Measurements from ENCODE around the gene ARHGEF10L. TPM values are rescaled to one million over a fixed set of nuclear protein-coding genes. Genes with fewer than 3 reads are reported as not detected.
A peak's percentile ranks its signal among the peaks of the same experiment; 100 is the strongest.

ARHGEF10L gene
- total RNA-seq, 1 donor from 2014 or later, result 16.7 TPM

GRCh38 chr1:17599954-17600300 is 60.4 kb downstream of the ARHGEF10L start:
- no peaks in the 10 kb centered on the region for H3K9me3 ChIP-seq (ENCODE audit: control insufficient read depth in 3 of 3, low read length in 3 of 3)
- no peak overlapping the region for H3K4me3 ChIP-seq (ENCODE audit: low read length in 3 of 3)
- H3K4me1 ChIP-seq (ENCODE audit: control insufficient read depth in 3 of 3, insufficient read depth in 3 of 3, low read length in 3 of 3), result peaks cover 12 to 20% (median 19%) of the 10 kb centered on the region in 3 donors
- H3K36me3 ChIP-seq (ENCODE audit: control insufficient read depth in 3 of 3, insufficient read depth in 3 of 3, low read length in 3 of 3), result peaks cover 0 to 4% (median 2%) of the 10 kb centered on the region in 3 donors
- H3K9ac ChIP-seq (ENCODE audit: low read depth in 1 of 3, low read length in 3 of 3), result peak overlapping the region in 1 of 3 donors; percentile 61
- H3K27ac ChIP-seq (ENCODE audit: low read depth, low read length), result no peak overlapping the region
- no peaks in the 10 kb centered on the region for H3K27me3 ChIP-seq (ENCODE audit: control insufficient read depth in 3 of 3, insufficient read depth in 3 of 3, low read length in 3 of 3)

DNA sequence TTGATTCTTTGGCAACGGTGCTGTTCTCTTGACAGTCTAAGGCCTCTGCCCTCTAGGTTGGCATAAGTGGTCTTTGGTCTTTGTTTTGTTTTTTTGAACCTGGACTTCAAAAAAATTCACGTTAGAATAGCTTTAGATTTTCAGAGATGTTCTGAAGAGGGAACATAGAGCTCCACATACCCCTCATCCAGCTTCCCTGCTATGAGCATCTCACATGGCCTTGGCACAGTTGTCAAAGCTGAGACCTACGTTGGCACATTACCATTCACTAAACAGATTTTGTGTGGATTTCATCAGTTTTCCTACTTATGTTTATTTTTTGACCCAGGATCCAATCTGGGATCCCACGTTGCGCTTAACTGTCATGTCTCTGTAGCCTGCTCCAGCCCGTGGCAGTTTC is 60.8 kb downstream of the ARHGEF10L start:
- peaks cover 12 to 20% (median 19%) of the 10 kb centered on the region in 3 donors for H3K4me1 ChIP-seq (ENCODE audit: control insufficient read depth in 3 of 3, insufficient read depth in 3 of 3, low read length in 3 of 3)
- peak overlapping the region in 1 of 3 donors; percentile 61 for H3K9ac ChIP-seq (ENCODE audit: low read depth in 1 of 3, low read length in 3 of 3)
- H3K36me3 ChIP-seq (ENCODE audit: control insufficient read depth in 3 of 3, insufficient read depth in 3 of 3, low read length in 3 of 3), result peaks cover 0 to 4% (median 3%) of the 10 kb centered on the region in 3 donors
- no peaks in the 10 kb centered on the region for H3K9me3 ChIP-seq (ENCODE audit: control insufficient read depth in 3 of 3, low read length in 3 of 3)
- H3K27me3 ChIP-seq (ENCODE audit: control insufficient read depth in 3 of 3, insufficient read depth in 3 of 3, low read length in 3 of 3), result no peaks in the 10 kb centered on the region
- H3K27ac ChIP-seq (ENCODE audit: low read depth, low read length), result no peak overlapping the region
- H3K4me3 ChIP-seq (ENCODE audit: low read length in 3 of 3), result no peak overlapping the region

DNA sequence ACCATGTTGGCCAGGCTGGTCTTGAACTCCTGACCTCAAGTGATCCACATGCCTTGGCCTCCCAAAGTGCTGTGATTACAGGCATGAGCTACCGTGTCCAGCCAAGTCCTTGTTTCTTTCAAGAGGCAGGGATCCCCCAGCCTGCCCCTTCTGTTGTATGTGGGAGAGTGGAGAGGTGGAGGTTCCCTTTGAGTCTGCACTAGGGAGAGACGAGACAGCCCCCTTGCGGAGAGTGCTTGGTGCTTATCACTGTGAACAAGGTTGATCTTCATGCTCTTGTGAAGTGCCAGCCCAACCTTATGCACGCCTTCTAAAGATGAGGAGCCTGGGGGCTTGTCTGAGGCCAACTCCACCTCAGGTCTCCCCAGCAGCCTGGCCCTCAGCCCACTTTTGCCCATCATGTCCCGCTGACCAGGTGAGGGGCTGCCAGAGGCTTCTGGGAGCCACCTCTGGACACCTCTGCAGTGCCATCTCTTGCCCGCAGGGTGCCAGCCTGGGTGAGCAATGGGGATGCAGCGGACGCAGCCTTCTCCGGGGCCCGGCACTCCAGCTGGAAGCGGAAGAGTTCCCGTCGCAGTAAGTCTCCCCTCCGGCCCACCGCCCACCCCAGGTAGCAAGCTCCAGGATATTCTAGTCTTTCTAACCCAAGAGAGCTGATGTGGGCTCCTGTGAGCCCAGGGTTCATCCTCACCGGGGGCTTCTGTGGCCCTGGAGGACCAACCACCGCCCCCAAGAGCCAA is 62.3 kb downstream of the ARHGEF10L start:
- Histone ChIP-seq H3K4me1 (ENCODE audit: control insufficient read depth in 3 of 3, insufficient read depth in 3 of 3, low read length in 3 of 3) (peaks cover 21 to 24% (median 24%) of the 10 kb centered on the region in 3 donors), H3K4me3 (ENCODE audit: low read length in 3 of 3) (no peak overlapping the region), H3K9ac (ENCODE audit: low read depth in 1 of 3, low read length in 3 of 3) (no peak overlapping the region)

GRCh38 chr1:17603091-17603841 is 63.8 kb downstream of the ARHGEF10L start:
- Histone ChIP-seq H3K9me3 (ENCODE audit: control insufficient read depth in 3 of 3, low read length in 3 of 3) (no peaks in the 10 kb centered on the region), H3K9ac (ENCODE audit: low read depth in 1 of 3, low read length in 3 of 3) (no peak overlapping the region), H3K4me1 (ENCODE audit: control insufficient read depth in 3 of 3, insufficient read depth in 3 of 3, low read length in 3 of 3) (peaks cover 22 to 24% (median 24%) of the 10 kb centered on the region in 3 donors), H3K4me3 (ENCODE audit: low read length in 3 of 3) (no peak overlapping the region), H3K27ac (ENCODE audit: low read depth, low read length) (no peak overlapping the region), H3K36me3 (ENCODE audit: control insufficient read depth in 3 of 3, insufficient read depth in 3 of 3, low read length in 3 of 3) (peaks cover 0 to 9% (median 2%) of the 10 kb centered on the region in 3 donors), H3K27me3 (ENCODE audit: control insufficient read depth in 3 of 3, insufficient read depth in 3 of 3, low read length in 3 of 3) (no peaks in the 10 kb centered on the region)

More for the DNA sequence above, 62.3 kb downstream of the ARHGEF10L start:
- Histone ChIP-seq H3K27ac (ENCODE audit: low read depth, low read length) (no peak overlapping the region), H3K27me3 (ENCODE audit: control insufficient read depth in 3 of 3, insufficient read depth in 3 of 3, low read length in 3 of 3) (no peaks in the 10 kb centered on the region), H3K36me3 (ENCODE audit: control insufficient read depth in 3 of 3, insufficient read depth in 3 of 3, low read length in 3 of 3) (peaks cover 0 to 4% (median 3%) of the 10 kb centered on the region in 3 donors), H3K9me3 (ENCODE audit: control insufficient read depth in 3 of 3, low read length in 3 of 3) (no peaks in the 10 kb centered on the region)

DNA sequence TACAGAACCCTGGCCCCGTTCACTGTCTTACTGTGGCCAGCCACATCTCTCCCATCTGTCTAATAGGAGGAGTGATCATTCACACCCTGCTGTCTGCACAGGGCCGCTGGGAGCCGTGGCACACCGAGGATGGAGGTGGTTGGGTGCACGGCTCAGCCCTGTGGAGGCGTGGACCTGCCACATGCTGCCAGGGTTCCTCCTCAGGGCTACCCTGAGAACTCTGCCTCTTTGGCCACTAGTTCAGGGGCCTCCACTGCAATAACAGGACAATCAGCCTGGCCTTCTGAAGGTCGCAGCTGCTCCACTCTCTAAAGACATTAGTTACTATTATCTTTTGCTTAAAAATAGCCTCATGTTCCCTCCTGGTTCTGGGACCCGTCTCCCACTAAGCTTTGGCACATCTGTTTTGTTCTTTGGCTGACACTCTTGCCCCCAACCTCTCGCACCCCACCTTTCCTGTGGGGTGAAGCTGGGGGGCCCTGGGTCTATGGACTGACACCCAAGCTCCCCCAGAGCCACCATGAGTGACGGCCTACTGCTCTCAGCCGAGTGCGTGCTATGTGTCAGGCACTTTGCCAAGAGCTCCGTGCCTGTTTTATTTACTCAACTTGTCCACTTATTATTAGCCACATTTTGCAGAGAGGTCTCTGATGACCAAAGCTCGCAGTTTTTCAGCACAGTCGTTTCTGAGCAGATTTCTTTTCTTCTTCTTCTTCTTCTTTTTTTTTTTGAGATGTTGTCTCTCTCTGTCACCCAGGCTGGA is 66.3 kb downstream of the ARHGEF10L start:
- peaks cover 0 to 11% (median 10%) of the 10 kb centered on the region in 3 donors for H3K36me3 ChIP-seq (ENCODE audit: control insufficient read depth in 3 of 3, insufficient read depth in 3 of 3, low read length in 3 of 3)
- peak overlapping the region; percentile 33 for H3K27ac ChIP-seq (ENCODE audit: low read depth, low read length)
- H3K9me3 ChIP-seq (ENCODE audit: control insufficient read depth in 3 of 3, low read length in 3 of 3), result no peaks in the 10 kb centered on the region
- no peak overlapping the region for H3K4me3 ChIP-seq (ENCODE audit: low read length in 3 of 3)
- H3K4me1 ChIP-seq (ENCODE audit: control insufficient read depth in 3 of 3, insufficient read depth in 3 of 3, low read length in 3 of 3), result peaks cover 10 to 13% (median 12%) of the 10 kb centered on the region in 3 donors
- peak overlapping the region in 2 of 3 donors; percentile 43 to 45 for H3K9ac ChIP-seq (ENCODE audit: low read depth in 1 of 3, low read length in 3 of 3)
- no peaks in the 10 kb centered on the region for H3K27me3 ChIP-seq (ENCODE audit: control insufficient read depth in 3 of 3, insufficient read depth in 3 of 3, low read length in 3 of 3)

DNA sequence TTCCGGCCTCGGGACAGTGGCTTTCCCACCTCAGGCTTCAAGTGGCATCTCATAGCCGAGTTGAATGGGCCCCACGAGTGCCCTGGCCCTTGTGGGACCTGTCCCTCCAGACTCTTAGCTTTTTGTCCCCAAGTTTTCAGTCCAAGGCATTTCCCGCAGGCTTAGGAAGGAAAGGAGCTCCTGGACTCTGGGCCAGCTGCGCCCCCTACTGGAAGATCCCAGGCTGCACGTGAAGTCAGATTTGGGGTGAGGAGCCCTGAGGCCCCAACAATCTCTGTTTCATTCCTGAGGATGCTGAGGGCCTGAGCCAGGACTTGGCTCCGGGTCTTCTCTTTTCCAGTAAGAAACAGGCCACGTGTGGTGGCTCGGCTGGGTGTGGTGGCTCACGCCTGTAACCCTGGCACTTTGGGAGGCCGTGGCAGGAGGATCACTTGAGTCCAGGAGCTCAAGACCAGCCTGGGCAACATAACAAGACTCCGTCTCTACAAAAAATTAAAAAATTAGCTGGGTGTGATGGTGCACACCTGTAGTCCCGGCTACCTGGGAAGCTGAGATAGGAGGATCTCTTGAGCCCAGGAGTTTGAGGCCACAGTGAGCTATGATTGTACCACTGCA is 67.4 kb downstream of the ARHGEF10L start:
- H3K4me1 ChIP-seq (ENCODE audit: control insufficient read depth in 3 of 3, insufficient read depth in 3 of 3, low read length in 3 of 3), result peaks cover 10 to 13% (median 12%) of the 10 kb centered on the region in 3 donors
- H3K9me3 ChIP-seq (ENCODE audit: control insufficient read depth in 3 of 3, low read length in 3 of 3), result no peaks in the 10 kb centered on the region
- peaks cover 0 to 11% (median 10%) of the 10 kb centered on the region in 3 donors for H3K36me3 ChIP-seq (ENCODE audit: control insufficient read depth in 3 of 3, insufficient read depth in 3 of 3, low read length in 3 of 3)
- H3K27me3 ChIP-seq (ENCODE audit: control insufficient read depth in 3 of 3, insufficient read depth in 3 of 3, low read length in 3 of 3), result no peaks in the 10 kb centered on the region
- no peak overlapping the region for H3K27ac ChIP-seq (ENCODE audit: low read depth, low read length)
- peak overlapping the region in 1 of 3 donors; percentile 29 for H3K4me3 ChIP-seq (ENCODE audit: low read length in 3 of 3)
- H3K9ac ChIP-seq (ENCODE audit: low read depth in 1 of 3, low read length in 3 of 3), result peak overlapping the region in 2 of 3 donors; percentile 1 to 69

DNA sequence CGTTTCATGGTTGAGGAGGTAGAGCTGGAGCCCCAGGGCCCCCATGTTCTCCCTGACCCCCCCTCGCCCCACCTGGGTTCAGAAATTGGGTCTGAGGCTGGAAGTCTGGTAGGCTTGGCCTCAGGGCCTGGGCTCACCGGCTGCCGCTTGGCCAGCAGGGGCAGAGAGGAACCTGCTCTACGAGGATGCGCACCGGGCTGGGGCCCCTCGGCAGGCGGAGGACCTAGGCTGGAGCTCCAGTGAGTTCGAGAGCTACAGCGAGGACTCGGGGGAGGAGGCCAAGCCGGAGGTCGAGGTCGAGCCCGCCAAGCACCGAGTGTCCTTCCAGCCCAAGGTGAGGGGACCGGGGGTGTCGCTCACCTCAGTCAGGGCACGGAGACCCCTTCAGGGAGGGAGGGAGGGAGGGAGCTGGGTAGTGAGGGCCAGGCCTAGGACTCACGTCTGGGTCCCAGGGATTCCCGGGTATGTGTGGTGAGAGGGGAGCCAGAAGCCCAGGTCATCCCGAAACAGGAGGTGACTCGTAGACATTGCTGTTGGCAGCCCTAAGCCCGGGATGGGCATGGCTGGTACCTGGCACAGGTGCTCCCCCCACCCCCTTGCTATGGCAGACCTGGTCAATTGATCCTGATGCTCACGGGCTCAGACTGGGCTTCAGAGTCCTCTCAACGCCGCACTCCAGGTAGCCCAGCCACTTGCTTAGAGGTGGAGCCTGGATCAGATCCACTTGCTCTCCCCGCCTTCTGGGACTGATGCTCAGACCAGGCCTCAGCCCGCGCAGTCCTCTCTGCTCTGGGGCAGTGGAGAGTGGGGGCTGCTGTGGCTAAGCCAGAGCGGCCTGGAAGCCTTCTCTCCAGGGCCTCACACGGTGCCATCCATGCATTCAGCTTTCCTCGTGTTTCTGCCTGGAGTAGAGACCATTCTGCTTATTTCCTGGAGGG is 68.4 kb downstream of the ARHGEF10L start:
- Histone ChIP-seq H3K36me3 (ENCODE audit: control insufficient read depth in 3 of 3, insufficient read depth in 3 of 3, low read length in 3 of 3) (peaks cover under 1 to 14% (median 9%) of the 10 kb centered on the region in 3 donors), H3K4me1 (ENCODE audit: control insufficient read depth in 3 of 3, insufficient read depth in 3 of 3, low read length in 3 of 3) (peaks cover 10 to 13% (median 12%) of the 10 kb centered on the region in 3 donors), H3K27ac (ENCODE audit: low read depth, low read length) (no peak overlapping the region), H3K9me3 (ENCODE audit: control insufficient read depth in 3 of 3, low read length in 3 of 3) (no peaks in the 10 kb centered on the region), H3K27me3 (ENCODE audit: control insufficient read depth in 3 of 3, insufficient read depth in 3 of 3, low read length in 3 of 3) (no peaks in the 10 kb centered on the region), H3K9ac (ENCODE audit: low read depth in 1 of 3, low read length in 3 of 3) (no peak overlapping the region), H3K4me3 (ENCODE audit: low read length in 3 of 3) (no peak overlapping the region)

GRCh38 chr1:17609529-17609928 is 70.0 kb downstream of the ARHGEF10L start:
- Histone ChIP-seq H3K4me3 (ENCODE audit: low read length in 3 of 3) (no peak overlapping the region), H3K9me3 (ENCODE audit: control insufficient read depth in 3 of 3, low read length in 3 of 3) (no peaks in the 10 kb centered on the region), H3K9ac (ENCODE audit: low read depth in 1 of 3, low read length in 3 of 3) (no peak overlapping the region), H3K4me1 (ENCODE audit: control insufficient read depth in 3 of 3, insufficient read depth in 3 of 3, low read length in 3 of 3) (peaks cover 10 to 19% (median 13%) of the 10 kb centered on the region in 3 donors), H3K36me3 (ENCODE audit: control insufficient read depth in 3 of 3, insufficient read depth in 3 of 3, low read length in 3 of 3) (peaks cover 9 to 14% (median 12%) of the 10 kb centered on the region in 3 donors), H3K27me3 (ENCODE audit: control insufficient read depth in 3 of 3, insufficient read depth in 3 of 3, low read length in 3 of 3) (no peaks in the 10 kb centered on the region), H3K27ac (ENCODE audit: low read depth, low read length) (no peak overlapping the region)
